NCI-H446 treated with DMSO at 0.1 percent for 48 hours (cell line): ENCODE measurements around the gene ZNF728.
"Not testable (repeated sequence)": the region's sequence is repeated elsewhere in the genome, so short reads cannot be mapped to it uniquely, and the experiment has no call there.

ENCODE experiments used
- DNase-seq: peaks from one replicate; lab custom pipeline; 2025; lab: John Stamatoyannopoulos, UW

ZNF728 gene

GRCh38 chr19:23002690-23003422 lies at the start of gene ZNF728:
Gene ZNF728, minus strand, starts transcription at chr19:23003176. Its CDS starts 146 bp downstream, at chr19:23003030.
- no peak for DNase-seq

- no peak for DNase-seq
These were observed 49.4 kb upstream of the ZNF728 start for GRCh38 chr19:23052349-23052748.

- no peak for DNase-seq
These were observed 46.3 kb upstream of the ZNF728 start for GRCh38 chr19:23049256-23049655.

GRCh38 chr19:23046743-23047142 lies 43.8 kb upstream of the ZNF728 start:
- no peak for DNase-seq

GRCh38 chr19:23033721-23034120 lies 30.7 kb upstream of the ZNF728 start:
- DNase-seq = no peak

- DNase-seq = no peak
These were observed 12.7 kb upstream of the ZNF728 start for GRCh38 chr19:23015660-23016059.

- DNase-seq = not testable (repeated sequence)
These were observed 8.0 kb downstream of the ZNF728 start for GRCh38 chr19:22994957-22995356.

- no peak for DNase-seq
These were observed 26.7 kb downstream of the ZNF728 start for GRCh38 chr19:22976248-22976647.

- not testable (repeated sequence) for DNase-seq
These were observed 27.3 kb downstream of the ZNF728 start for GRCh38 chr19:22975546-22976136.

GRCh38 chr19:22945560-22945959 lies 57.4 kb downstream of the ZNF728 start:
- no peak for DNase-seq

- no peak for DNase-seq
These were observed 67.8 kb downstream of the ZNF728 start for GRCh38 chr19:22935151-22935550.

- DNase-seq = not testable (repeated sequence)
These were observed 75.4 kb downstream of the ZNF728 start for GRCh38 chr19:22927576-22927975.

- DNase-seq = not testable (repeated sequence)
These were observed 77.8 kb downstream of the ZNF728 start for GRCh38 chr19:22925181-22925580.
